Sigmoid colon (tissue), 4 donors: Measurements from ENCODE around the gene TBL3.

Experiments
- CTCF ChIP-seq, 4 experiments: fragments of 450-650 bp in 3 of 4; fragments of 200-600 bp in 1 of 4; IDR thresholded peaks; one replicate each; pipeline ENCODE4 v1.5.1; 2016 to 2019; ENCODE audit warnings: antibody characterized with exemption in 4 of 4, mild to moderate bottlenecking in 3 of 4, moderate library complexity in 2 of 4
- POLR2AphosphoS5 ChIP-seq, 4 donors: sonication (generic); formaldehyde crosslinking; IDR thresholded peaks; one replicate each; pipeline ENCODE4 v1.6.1; 2017; ENCODE audit warnings: antibody characterized with exemption in 4 of 4

GRCh38 chr16:2015117-2015946 lies 43.5 kb downstream of the TBL3 start:
- TF ChIP-seq POLR2AphosphoS5 (IDR thresholded peaks at IDR 0.05), result no peak
- no peak for TF ChIP-seq CTCF (IDR thresholded peaks at IDR 0.05)
